Common myeloid progenitor, CD34-positive (primary cell): ENCODE data around the gene ARHGAP12.

Experiments used
- CTCF ChIA-PET: fragments of 350-600 bp; sonication (Branson Sonifier 250); formaldehyde crosslinking; loops from one replicate; lab custom pipeline; 2021; ENCODE audit warnings: antibody characterized with exemption; lab: Charles Lee
- POLR2A ChIA-PET: fragments of 350-600 bp; sonication (Branson Sonifier 250); formaldehyde crosslinking; loops from one replicate; lab custom pipeline; 2021; ENCODE audit warnings: antibody characterized with exemption; lab: Charles Lee
- DNase-seq, 3 donors: peaks; one replicate each; pipeline versions ENCODE4 v3.0.0 to v3.0.0-alpha.2; 2013
- H3K27ac ChIP-seq, 2 experiments: 1 replicate in 1 of 2; 2 replicates in 1 of 2; pipeline ENCODE4 v1.7.0; 2013; ENCODE audit warnings: inconsistent platforms in 2 of 2, low read length in 2 of 2, mild to moderate bottlenecking in 2 of 2, low read depth in 1 of 2, moderate library complexity in 1 of 2; ENCODE audit not compliant: severe bottlenecking in 2 of 2, insufficient read depth in 1 of 2, poor library complexity in 1 of 2
- H3K27me3 ChIP-seq, 5 experiments: replicated peaks in 2 of 5; 1 replicate in 3 of 5; 2 replicates in 2 of 5; pipeline versions ENCODE4 v1.6.1 to v1.7.0; 2013; ENCODE audit warnings: low read length in 4 of 5, mild to moderate bottlenecking in 2 of 5, moderate library complexity in 2 of 5, inconsistent platforms in 1 of 5; ENCODE audit not compliant: insufficient read depth in 5 of 5, control insufficient read depth in 4 of 5
- H3K36me3 ChIP-seq, 4 experiments: 1 replicate in 2 of 4; 2 replicates in 2 of 4; pipeline versions ENCODE4 v1.6.1 to v1.7.0; 2013; ENCODE audit warnings: low read length in 3 of 4, control low read depth in 1 of 4, mild to moderate bottlenecking in 1 of 4; ENCODE audit not compliant: control insufficient read depth in 4 of 4, insufficient read depth in 4 of 4
- H3K4me1 ChIP-seq, 4 experiments: 1 replicate in 3 of 4; 2 replicates in 1 of 4; pipeline versions ENCODE4 v1.6.1 to v1.7.1; 2013; ENCODE audit warnings: low read length in 3 of 4, mild to moderate bottlenecking in 3 of 4, control low read depth in 1 of 4, inconsistent platforms in 1 of 4, moderate library complexity in 1 of 4; ENCODE audit not compliant: control insufficient read depth in 4 of 4, insufficient read depth in 4 of 4; ENCODE audit errors: control extremely low read depth in 1 of 4
- H3K4me3 ChIP-seq, 7 experiments: 1 replicate in 4 of 7; 2 replicates in 3 of 7; pipeline versions ENCODE4 v1.5.1 to v1.7.0; 2013; ENCODE audit warnings: mild to moderate bottlenecking in 7 of 7, low read length in 6 of 7, moderate library complexity in 6 of 7, inconsistent platforms in 2 of 7, low read depth in 2 of 7, control low read depth in 1 of 7; ENCODE audit not compliant: insufficient read depth in 4 of 7, control insufficient read depth in 1 of 7; ENCODE audit errors: extremely low read depth in 1 of 7
- H3K9me3 ChIP-seq, 5 experiments: 1 replicate in 4 of 5; 2 replicates in 1 of 5; pipeline versions ENCODE4 v1.6.1 to v1.7.1; 2013; ENCODE audit warnings: low read length in 4 of 5, mild to moderate bottlenecking in 2 of 5, inconsistent platforms in 1 of 5, low read depth in 1 of 5, moderate library complexity in 1 of 5; ENCODE audit not compliant: control insufficient read depth in 4 of 5, insufficient read depth in 2 of 5; ENCODE audit errors: control extremely low read depth in 1 of 5
- WGBS: methylation state at CpG from one replicate; pipeline ENCODE4 v1.1.5; 2013; ENCODE audit not compliant: insufficient coverage; 5-methylcytosine and 5-hydroxymethylcytosine counted together

Gene ARHGAP12

DNA sequence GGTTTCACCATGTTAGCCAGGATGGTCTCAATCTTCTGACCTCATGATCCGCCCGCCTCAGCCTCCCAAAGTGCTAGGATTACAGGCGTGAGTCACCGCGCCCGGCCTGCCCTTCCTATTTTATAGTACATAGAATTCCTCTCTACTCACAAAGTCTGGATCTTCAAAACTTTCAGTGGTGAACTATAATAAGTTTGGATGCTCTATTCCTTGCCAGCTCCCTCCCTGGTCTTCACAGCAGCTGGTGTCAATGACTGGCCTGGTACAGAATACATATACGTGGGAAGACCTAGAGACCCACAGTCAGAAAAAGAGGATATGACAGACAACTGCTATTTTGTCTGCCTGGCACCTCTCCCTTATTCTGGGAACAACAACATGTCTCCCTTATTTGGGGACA, 40.8 kb downstream of the ARHGAP12 start:
- POLR2A ChIA-PET, result no interaction called here
- no peaks in the 10 kb centered on the region for H3K27me3 ChIP-seq
- 100% methylated on average over 7 of the region's 7 CpGs for WGBS
- no peak overlapping the region for H3K27ac ChIP-seq
- no peaks in the 10 kb centered on the region for H3K9me3 ChIP-seq
- DNase-seq, result no peak
- H3K36me3 ChIP-seq, result peaks cover 0 to 2% (median 0%) of the 10 kb centered on the region in 4 experiments
- CTCF ChIA-PET, result interaction anchor here (0.7 kb wide), 2 partner anchors 70 to 86 kb away, joined by 3 to 4 read pairs; no protein-coding TSS in a partner anchor
- peaks cover 0 to 7% (median 4%) of the 10 kb centered on the region in 4 experiments for H3K4me1 ChIP-seq
- no peak overlapping the region for H3K4me3 ChIP-seq

DNA sequence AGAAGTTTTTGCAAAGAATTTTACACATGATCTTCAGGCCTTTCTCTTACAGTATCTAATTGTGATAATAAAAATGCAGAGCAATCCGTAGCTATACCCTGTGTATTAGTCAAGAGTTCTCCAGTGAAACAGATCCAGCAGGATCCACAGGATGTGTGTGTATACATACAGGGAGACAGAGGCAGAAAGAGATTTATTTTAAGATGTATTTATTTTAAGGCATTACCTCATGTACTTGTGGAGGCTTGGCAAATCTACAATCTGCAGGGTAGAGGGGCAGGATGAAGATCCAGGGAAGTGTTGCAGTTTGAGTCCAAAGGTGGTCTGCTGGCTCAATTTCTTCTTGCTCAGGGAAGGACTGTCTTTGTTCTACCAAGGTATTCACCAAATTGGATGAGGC, 41.7 kb downstream of the ARHGAP12 start:
- DNase-seq, result no peak
- H3K27ac ChIP-seq, result no peak overlapping the region
- ChIA-PET POLR2A (no interaction called here), CTCF (no interaction called here)
- H3K27me3 ChIP-seq, result no peaks in the 10 kb centered on the region
- H3K36me3 ChIP-seq, result peaks cover 0 to 2% (median 0%) of the 10 kb centered on the region in 4 experiments
- peaks cover 0 to 7% (median 4%) of the 10 kb centered on the region in 4 experiments for H3K4me1 ChIP-seq
- H3K9me3 ChIP-seq, result no peaks in the 10 kb centered on the region
- H3K4me3 ChIP-seq, result no peak overlapping the region
- WGBS, result 100% methylated on average over 1 of the region's 1 CpG

DNA sequence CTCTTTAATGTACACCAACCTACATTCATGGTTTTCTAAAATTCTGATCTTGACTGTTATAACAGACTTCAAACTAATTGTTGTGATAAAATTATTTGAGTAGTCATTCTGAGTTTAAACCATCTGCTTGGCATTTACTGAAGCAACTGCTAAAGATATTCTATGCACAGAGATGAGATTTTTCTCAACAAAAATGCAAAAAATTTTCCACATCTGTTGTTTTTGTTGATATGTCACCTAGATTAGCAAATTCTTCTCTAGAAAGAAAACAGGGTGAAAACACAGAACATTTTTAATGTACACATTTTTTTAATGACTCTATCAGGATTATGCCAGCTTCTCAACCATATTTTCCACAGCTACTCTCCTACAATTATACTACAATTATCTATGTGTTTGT, 42.7 kb downstream of the ARHGAP12 start:
- Histone ChIP-seq H3K9me3 (no peaks in the 10 kb centered on the region), H3K4me3 (no peak overlapping the region), H3K27ac (no peak overlapping the region), H3K36me3 (peaks cover 0 to 2% (median 0%) of the 10 kb centered on the region in 4 experiments), H3K27me3 (no peaks in the 10 kb centered on the region), H3K4me1 (peaks cover 0 to 7% (median 4%) of the 10 kb centered on the region in 4 experiments)
- ChIA-PET POLR2A (no interaction called here), CTCF (no interaction called here)
- no peak for DNase-seq

DNA sequence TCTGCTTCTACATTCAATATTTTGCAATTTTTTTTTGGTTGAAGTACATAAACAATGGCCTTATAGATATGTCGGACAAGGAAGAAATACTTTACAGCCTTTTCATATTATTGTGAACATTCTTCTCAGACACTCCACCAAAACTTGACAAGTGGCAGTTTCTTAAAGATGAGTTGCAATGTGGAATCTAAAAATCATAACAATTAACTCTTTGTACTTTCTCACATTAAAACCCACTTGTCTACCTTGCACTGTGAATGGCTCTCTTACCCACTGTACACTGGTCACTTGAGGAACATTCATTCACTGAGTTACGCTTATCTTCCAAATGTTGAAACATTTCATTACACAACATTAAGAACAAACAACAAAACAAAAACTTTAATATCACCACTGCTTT, 44.2 kb downstream of the ARHGAP12 start:
- POLR2A ChIA-PET, result no interaction called here
- no peak overlapping the region for H3K27ac ChIP-seq
- H3K4me3 ChIP-seq, result no peak overlapping the region
- WGBS, result 83% methylated on average over 1 of the region's 2 CpGs
- H3K36me3 ChIP-seq, result peaks cover 0 to 2% (median 0%) of the 10 kb centered on the region in 4 experiments
- H3K9me3 ChIP-seq, result no peaks in the 10 kb centered on the region
- no peak for DNase-seq
- peaks cover 0 to 7% (median 4%) of the 10 kb centered on the region in 4 experiments for H3K4me1 ChIP-seq
- CTCF ChIA-PET, result interaction anchor here (1.9 kb wide), 1 partner anchor 22 kb away, joined by 4 read pairs; no protein-coding TSS in a partner anchor
- H3K27me3 ChIP-seq, result no peaks in the 10 kb centered on the region

DNA sequence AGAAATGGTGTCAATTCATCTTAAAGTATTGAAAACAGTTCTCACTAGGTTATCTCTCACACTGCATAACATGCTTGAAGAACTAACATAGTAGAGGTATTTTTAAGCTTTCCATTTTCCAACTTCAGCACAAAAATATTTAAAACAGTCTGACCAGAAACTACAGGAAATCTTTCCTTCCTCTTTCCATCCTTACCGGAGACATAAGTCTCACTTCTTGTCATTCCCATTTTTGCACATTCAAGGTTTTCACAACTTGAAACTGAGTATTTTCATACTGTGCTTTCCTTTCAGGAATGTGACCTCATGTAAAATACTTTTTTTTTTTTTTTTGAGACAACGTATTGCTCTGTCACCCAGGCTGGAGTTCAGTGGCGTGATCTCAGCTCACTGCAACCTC, 45.2 kb downstream of the ARHGAP12 start:
- POLR2A ChIA-PET, result no interaction called here
- Histone ChIP-seq H3K4me1 (peaks cover 0 to 7% (median 4%) of the 10 kb centered on the region in 4 experiments), H3K9me3 (no peaks in the 10 kb centered on the region), H3K4me3 (no peak overlapping the region), H3K27ac (no peak overlapping the region), H3K36me3 (peaks cover 0 to 2% (median 0%) of the 10 kb centered on the region in 4 experiments), H3K27me3 (no peaks in the 10 kb centered on the region)
- DNase-seq, result no peak
- 50% methylated on average over 2 of the region's 3 CpGs for WGBS
- CTCF ChIA-PET, result interaction anchor here (1.9 kb wide), 1 partner anchor 21 kb away, joined by 4 read pairs; no protein-coding TSS in a partner anchor

DNA sequence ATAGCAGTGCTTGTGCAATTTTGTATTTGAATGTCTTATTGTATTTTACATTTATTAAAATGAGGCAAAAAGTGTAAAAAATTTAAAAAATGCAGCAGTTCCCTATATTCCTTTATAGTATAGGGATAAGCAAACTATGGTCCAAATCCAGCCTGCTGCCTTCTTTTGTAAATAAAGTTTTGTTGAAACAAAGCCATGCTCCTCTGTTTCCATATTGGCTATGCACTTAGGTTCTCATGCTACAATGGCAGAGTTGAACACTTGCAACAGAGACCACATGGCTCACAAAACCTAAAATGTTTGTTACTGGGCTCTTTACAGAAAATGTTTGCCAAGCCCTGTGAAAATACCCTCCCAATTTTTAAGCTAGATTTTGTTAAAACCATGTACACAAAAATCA, 50.1 kb downstream of the ARHGAP12 start:
- peaks cover 0 to 4% (median 3%) of the 10 kb centered on the region in 4 experiments for H3K4me1 ChIP-seq
- CTCF ChIA-PET, result interaction anchor here (1.1 to 1.5 kb wide), 2 partner anchors 16 to 112 kb away, joined by 3 to 4 read pairs; no protein-coding TSS in a partner anchor
- H3K4me3 ChIP-seq, result no peak overlapping the region
- DNase-seq, result no peak
- H3K36me3 ChIP-seq, result no peaks in the 10 kb centered on the region
- H3K27ac ChIP-seq, result no peak overlapping the region
- H3K9me3 ChIP-seq, result no peaks in the 10 kb centered on the region
- POLR2A ChIA-PET, result no interaction called here
- H3K27me3 ChIP-seq, result no peaks in the 10 kb centered on the region

DNA sequence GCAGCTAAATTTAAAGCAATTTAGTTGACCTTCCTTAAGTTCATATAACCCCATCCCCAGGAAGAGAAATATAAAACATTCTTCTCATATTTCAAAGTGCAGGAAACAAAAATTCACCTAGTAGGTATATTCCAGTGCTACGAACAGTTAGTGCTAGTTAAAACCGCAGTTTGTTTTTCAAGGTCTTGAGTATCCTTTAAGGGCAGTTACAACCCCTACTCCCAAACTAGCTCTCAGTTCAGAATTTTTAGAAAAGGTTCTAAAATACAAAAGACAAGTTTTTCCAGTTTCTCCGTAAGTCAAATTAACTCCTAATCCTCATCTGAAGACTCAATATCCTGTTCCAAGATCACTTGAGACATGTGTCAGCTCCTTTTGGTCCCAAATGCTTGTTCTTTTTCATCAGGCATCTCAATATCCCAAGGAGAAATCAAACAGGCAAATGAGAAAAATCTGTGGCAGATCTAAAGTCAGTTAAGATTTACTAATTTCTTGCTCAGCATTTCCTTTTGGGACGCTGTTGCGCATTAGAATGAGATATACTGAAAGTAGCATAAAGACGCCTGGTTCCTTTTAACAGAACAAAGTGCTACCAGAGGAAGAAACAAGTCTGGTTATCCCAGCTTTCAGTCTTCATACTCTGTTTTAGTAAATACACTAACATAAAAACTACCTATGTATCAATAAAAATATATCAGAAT, 51.8 kb downstream of the ARHGAP12 start:
- CTCF ChIA-PET, result no interaction called here
- POLR2A ChIA-PET, result interaction anchor here (0.6 kb wide), 1 partner anchor 302 kb away, joined by 3 read pairs; no protein-coding TSS in a partner anchor

More for the DNA sequence above, 51.8 kb downstream of the ARHGAP12 start:
- Histone ChIP-seq H3K27me3 (no peaks in the 10 kb centered on the region), H3K9me3 (no peaks in the 10 kb centered on the region), H3K4me3 (no peak overlapping the region), H3K4me1 (no peaks in the 10 kb centered on the region), H3K27ac (no peak overlapping the region), H3K36me3 (no peaks in the 10 kb centered on the region)
- no peak for DNase-seq
- 87% methylated on average over 6 of the region's 6 CpGs for WGBS
